Effector memory CD8-positive, alpha-beta T cell (primary cell): ENCODE data around the gene MEAF6.

Experiments used
- ATAC-seq: fragments of 150-1000 bp; cut with Tn5 transposase; replicated peaks from 2 replicates; pipeline ENCODE4 v1.10.0; 2021; ENCODE audit warnings: mild to moderate bottlenecking, moderate library complexity
- DNase-seq, 3 experiments: peaks; one replicate each; pipeline ENCODE4 v3.0.0; 2021
- H3K27ac Mint-ChIP-seq, 2 donors: one replicate each; pipeline ENCODE4 v1.8.0; 2022; ENCODE audit warnings: mild to moderate bottlenecking in 2 of 2, mixed read lengths in 2 of 2, moderate library complexity in 2 of 2
- H3K27me3 Mint-ChIP-seq, 2 donors: one replicate each; pipeline ENCODE4 v1.8.0; 2022; ENCODE audit warnings: mixed read lengths in 2 of 2
- H3K36me3 Mint-ChIP-seq: one replicate; pipeline ENCODE4 v1.8.0; 2022; ENCODE audit warnings: mild to moderate bottlenecking, moderate library complexity, mixed read lengths; ENCODE audit not compliant: insufficient read depth
- H3K4me1 Mint-ChIP-seq, 2 donors: one replicate each; pipeline ENCODE4 v1.8.0; 2022; ENCODE audit warnings: low read depth in 2 of 2, mixed read lengths in 2 of 2
- H3K4me3 Mint-ChIP-seq, 2 donors: one replicate each; pipeline ENCODE4 v1.8.0; 2022; ENCODE audit warnings: mild to moderate bottlenecking in 2 of 2, mixed read lengths in 2 of 2, moderate library complexity in 2 of 2
- H3K9me3 Mint-ChIP-seq, 2 donors: one replicate each; pipeline ENCODE4 v1.8.0; 2022; ENCODE audit warnings: mixed read lengths in 2 of 2

The MEAF6 gene

GRCh38 chr1:37448691-37449417, 65.7 kb downstream of the MEAF6 start:
- Mint-ChIP-seq H3K27ac (no peak overlapping the region), H3K36me3 (peaks cover 2% of the 10 kb centered on the region), H3K9me3 (no peaks in the 10 kb centered on the region), H3K27me3 (peaks cover 12 to 29% of the 10 kb centered on the region in 2 donors), H3K4me1 (peaks cover 7 to 8% of the 10 kb centered on the region in 2 donors), H3K4me3 (no peak overlapping the region)
- no peak for ATAC-seq
- no peak for DNase-seq

- no peak for ATAC-seq
- Mint-ChIP-seq H3K36me3 (peaks cover 2% of the 10 kb centered on the region), H3K4me3 (no peak overlapping the region), H3K27me3 (peaks cover 14 to 31% of the 10 kb centered on the region in 2 donors), H3K27ac (no peak overlapping the region), H3K9me3 (no peaks in the 10 kb centered on the region), H3K4me1 (peaks cover 7 to 8% of the 10 kb centered on the region in 2 donors)
- DNase-seq, result no peak
These were observed 66.4 kb downstream of the MEAF6 start for GRCh38 chr1:37448185-37448584.

GRCh38 chr1:37446874-37447273, 67.7 kb downstream of the MEAF6 start:
- H3K9me3 Mint-ChIP-seq, result no peaks in the 10 kb centered on the region
- peaks cover 2% of the 10 kb centered on the region for H3K36me3 Mint-ChIP-seq
- H3K27me3 Mint-ChIP-seq, result peaks cover 24 to 44% of the 10 kb centered on the region in 2 donors
- no peak overlapping the region for H3K27ac Mint-ChIP-seq
- no peak overlapping the region for H3K4me3 Mint-ChIP-seq
- DNase-seq (no peak), ATAC-seq (no peak)
- peaks cover 7 to 8% of the 10 kb centered on the region in 2 donors for H3K4me1 Mint-ChIP-seq

- H3K4me1 Mint-ChIP-seq, result no peaks in the 10 kb centered on the region
- DNase-seq (no peak), ATAC-seq (no peak)
- H3K4me3 Mint-ChIP-seq, result no peak overlapping the region
- H3K36me3 Mint-ChIP-seq, result peaks cover 2% of the 10 kb centered on the region
- H3K9me3 Mint-ChIP-seq, result no peaks in the 10 kb centered on the region
- peaks cover 31 to 50% of the 10 kb centered on the region in 2 donors for H3K27me3 Mint-ChIP-seq
- no peak overlapping the region for H3K27ac Mint-ChIP-seq
These were observed 71.9 kb downstream of the MEAF6 start for GRCh38 chr1:37442644-37443043.
